IPS-15b (cell line): ENCODE measurements around the gene NUP98.
"Not testable (repeated sequence)": the region's sequence is repeated elsewhere in the genome, so short reads cannot be mapped to it uniquely, and the experiment has no call there.

Experiments used
- H3K27me3 ChIP-seq: one replicate; pipeline ENCODE4 v1.6.1; 2013; ENCODE audit warnings: low read length; ENCODE audit not compliant: control insufficient read depth, insufficient read depth
- H3K36me3 ChIP-seq: one replicate; pipeline ENCODE4 v1.6.1; 2013; ENCODE audit warnings: low read length; ENCODE audit not compliant: control insufficient read depth, insufficient read depth
- H3K4me1 ChIP-seq: one replicate; pipeline ENCODE4 v1.6.1; 2013; ENCODE audit warnings: mild to moderate bottlenecking, low read length; ENCODE audit not compliant: control insufficient read depth, insufficient read depth
- H3K4me3 ChIP-seq: one replicate; pipeline ENCODE4 v1.5.1; 2013; ENCODE audit warnings: low read depth, low read length
- H3K9ac ChIP-seq: one replicate; pipeline ENCODE4 v1.6.1; 2013; ENCODE audit warnings: low read depth, mild to moderate bottlenecking, low read length
- H3K9me3 ChIP-seq: one replicate; pipeline ENCODE4 v1.6.1; 2013; ENCODE audit warnings: mild to moderate bottlenecking, low read length; ENCODE audit not compliant: control insufficient read depth, insufficient read depth

NUP98 gene

DNA sequence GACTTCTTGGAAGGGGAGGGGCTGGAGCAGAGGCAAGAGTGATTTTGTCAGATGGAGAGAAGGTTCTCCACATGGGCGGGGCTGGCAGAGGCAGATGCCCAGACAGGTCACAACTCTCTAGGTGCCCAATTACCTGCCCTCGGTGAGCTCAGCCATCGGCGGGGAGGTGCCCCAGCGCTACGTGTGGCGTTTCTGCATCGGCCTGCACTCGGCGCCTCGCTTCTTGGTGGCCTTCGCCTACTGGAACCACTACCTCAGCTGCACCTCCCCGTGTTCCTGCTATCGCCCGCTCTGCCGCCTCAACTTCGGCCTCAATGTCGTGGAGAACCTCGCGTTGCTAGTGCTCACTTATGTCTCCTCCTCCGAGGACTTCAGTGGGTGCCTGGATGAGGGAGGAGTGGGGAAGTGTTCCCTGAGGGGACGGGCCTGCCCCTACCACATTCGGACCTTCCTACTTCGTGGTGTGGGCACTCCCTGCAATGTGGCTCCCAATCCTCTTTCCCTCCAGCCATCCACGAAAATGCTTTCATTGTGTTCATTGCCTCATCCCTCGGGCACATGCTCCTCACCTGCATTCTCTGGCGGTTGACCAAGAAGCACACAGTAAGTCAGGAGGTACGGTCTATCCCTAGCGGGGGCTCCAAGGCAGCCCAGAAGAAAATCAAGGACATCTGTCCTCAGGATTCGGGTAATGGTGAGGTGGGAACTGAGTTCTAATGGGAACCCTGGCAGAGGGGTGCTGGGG lies 26.6 kb upstream of the NUP98 start:
- H3K9me3 ChIP-seq, result no peaks in the 10 kb centered on the region
- no peak overlapping the region for H3K9ac ChIP-seq
- H3K4me3 ChIP-seq, result no peak overlapping the region
- no peaks in the 10 kb centered on the region for H3K27me3 ChIP-seq
- peaks cover 16% of the 10 kb centered on the region for H3K36me3 ChIP-seq
- H3K4me1 ChIP-seq, result peaks cover 25% of the 10 kb centered on the region

DNA sequence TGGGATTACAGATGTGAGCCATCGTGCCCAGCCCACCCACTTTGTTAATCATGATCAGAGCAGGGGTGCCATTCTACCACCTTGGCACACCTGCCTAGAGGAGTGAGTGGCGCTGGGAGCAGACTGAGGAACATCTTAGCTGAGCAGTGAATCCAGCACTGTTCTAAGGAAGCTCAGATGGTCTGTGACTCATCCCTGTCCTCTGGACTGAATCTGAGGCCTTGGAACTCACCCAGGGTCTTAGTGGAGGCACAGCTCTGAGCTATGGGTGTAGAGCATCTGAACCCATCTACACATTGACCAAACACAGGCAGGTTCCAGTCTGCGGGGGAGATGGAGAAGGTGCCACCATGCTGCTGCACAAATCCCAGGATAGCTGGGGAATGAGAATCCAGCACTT lies 25.9 kb upstream of the NUP98 start:
- H3K9ac ChIP-seq, result no peak overlapping the region
- H3K4me3 ChIP-seq, result no peak overlapping the region
- no peaks in the 10 kb centered on the region for H3K27me3 ChIP-seq
- peaks cover 16% of the 10 kb centered on the region for H3K36me3 ChIP-seq
- peaks cover 25% of the 10 kb centered on the region for H3K4me1 ChIP-seq
- no peaks in the 10 kb centered on the region for H3K9me3 ChIP-seq

DNA sequence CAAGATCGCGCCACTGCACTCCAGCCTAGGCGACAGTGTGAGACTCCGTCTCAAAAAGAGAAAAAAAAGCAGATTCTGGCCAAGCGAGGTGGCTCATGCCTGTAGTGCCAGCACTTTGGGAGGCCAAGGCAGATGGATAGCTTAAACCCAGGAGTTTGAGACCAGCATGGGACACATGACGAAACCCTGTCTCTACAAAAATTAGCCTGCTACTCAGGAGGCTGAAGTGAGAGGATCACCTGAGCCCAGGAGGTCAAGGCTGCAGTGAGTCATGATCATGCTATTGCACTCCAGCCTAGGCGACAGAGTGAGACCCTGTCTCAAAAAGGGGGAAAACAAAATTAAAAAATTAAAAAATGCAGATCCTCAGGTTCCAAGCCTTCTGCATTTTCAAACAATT lies 25.0 kb upstream of the NUP98 start:
- Histone ChIP-seq H3K4me3 (no peak overlapping the region), H3K9ac (no peak overlapping the region), H3K36me3 (peaks cover 12% of the 10 kb centered on the region), H3K4me1 (peaks cover 25% of the 10 kb centered on the region), H3K9me3 (no peaks in the 10 kb centered on the region), H3K27me3 (no peaks in the 10 kb centered on the region)

DNA sequence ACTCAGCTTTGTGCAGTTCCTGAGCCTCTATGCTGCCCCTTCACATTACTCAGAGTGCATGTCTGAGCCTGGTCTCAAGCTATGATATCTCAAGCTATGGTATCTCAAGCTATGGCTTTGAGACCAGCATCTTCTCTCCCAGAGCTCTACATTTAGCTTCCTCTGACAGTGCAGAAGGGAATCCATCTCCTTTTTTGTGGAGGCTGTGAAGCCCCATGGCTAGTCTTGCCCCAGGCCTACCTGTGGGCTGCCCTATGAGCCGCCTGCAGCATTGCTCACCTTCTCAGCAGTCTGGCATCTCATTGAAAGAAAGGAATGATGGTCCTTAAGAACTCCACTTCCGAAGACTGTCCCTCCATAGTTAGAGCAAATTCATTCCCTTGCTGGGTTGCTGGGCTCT lies 23.6 kb upstream of the NUP98 start:
- peaks cover 12% of the 10 kb centered on the region for H3K4me1 ChIP-seq
- peaks cover 7% of the 10 kb centered on the region for H3K36me3 ChIP-seq
- no peak overlapping the region for H3K9ac ChIP-seq
- no peak overlapping the region for H3K4me3 ChIP-seq
- no peaks in the 10 kb centered on the region for H3K27me3 ChIP-seq
- no peaks in the 10 kb centered on the region for H3K9me3 ChIP-seq

DNA sequence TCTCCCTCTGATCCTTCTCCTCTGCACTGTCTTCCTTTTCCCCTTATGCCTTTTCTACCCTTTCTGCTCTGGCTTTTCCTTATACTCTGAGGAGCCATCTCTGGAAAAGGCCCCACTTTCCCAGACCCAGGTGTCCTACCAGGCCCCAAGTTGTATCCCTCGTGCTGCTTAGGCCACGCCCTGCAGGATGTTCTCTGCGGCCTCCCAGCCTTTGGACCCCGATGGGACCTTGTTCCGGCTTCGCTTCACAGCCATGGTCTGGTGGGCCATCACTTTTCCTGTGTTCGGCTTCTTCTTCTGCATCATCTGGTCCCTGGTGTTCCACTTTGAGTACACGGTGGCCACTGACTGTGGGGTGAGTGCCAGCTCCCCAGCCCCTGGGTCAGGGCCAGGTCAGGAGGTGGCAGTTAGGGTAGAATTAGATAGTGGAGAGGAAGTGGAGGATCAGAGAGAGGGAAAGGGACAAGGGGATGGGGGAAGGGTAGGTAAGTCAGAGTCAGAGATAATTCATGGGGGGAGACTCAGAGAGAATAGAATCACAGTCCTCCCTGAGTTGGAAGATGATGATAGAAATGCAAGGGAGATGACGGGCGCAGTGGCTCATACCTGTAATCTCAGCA lies 19.9 kb upstream of the NUP98 start:
- Histone ChIP-seq H3K9ac (no peak overlapping the region), H3K36me3 (peaks cover 5% of the 10 kb centered on the region), H3K27me3 (no peaks in the 10 kb centered on the region), H3K4me3 (no peak overlapping the region), H3K9me3 (no peaks in the 10 kb centered on the region), H3K4me1 (no peaks in the 10 kb centered on the region)

DNA sequence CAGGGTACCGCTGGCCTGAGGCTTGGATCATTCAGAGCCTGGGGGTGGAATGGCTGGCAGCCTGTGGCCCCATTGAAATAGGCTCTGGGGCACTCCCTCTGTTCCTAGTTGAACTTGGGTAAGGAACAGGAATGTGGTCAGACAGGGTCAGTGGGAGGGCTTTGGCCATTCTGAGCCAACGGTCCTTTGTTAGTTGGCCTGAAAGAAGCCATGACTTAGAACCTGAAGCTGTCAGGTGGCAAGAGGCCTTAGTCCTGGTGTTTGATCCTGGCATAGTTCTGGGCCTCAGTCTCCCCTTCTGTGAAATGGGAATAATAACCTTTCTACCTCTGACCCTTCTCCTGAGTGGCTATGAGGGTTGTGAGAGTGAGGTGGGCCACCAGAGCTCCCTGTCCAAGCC lies 19.3 kb upstream of the NUP98 start:
- Histone ChIP-seq H3K4me3 (no peak overlapping the region), H3K9me3 (no peaks in the 10 kb centered on the region), H3K9ac (no peak overlapping the region)

DNA sequence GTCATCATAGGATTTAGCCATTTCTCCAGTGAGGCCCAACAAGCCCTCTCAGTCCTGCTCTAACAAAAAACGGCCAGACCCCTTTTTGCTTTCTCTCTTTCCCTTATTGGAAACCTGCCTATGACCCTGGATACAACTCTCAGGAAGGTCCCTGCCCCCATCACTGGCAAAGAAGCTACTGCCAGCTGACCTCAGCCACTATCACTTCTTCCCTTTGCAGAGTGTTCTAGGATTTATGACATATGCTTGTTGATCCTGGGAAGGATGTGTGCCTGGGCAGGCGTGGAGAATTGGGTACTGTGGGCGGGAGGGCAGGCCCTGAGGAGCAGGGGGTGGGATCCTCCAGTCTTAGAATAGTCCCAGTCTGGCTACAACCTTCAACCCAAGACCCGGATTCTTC lies 18.5 kb upstream of the NUP98 start:
- H3K4me3 ChIP-seq, result no peak overlapping the region
- H3K36me3 ChIP-seq, result peaks cover 5% of the 10 kb centered on the region
- no peaks in the 10 kb centered on the region for H3K27me3 ChIP-seq
- H3K4me1 ChIP-seq, result no peaks in the 10 kb centered on the region
- no peaks in the 10 kb centered on the region for H3K9me3 ChIP-seq
- H3K9ac ChIP-seq, result no peak overlapping the region

More for the DNA sequence above, 19.3 kb upstream of the NUP98 start:
- Histone ChIP-seq H3K4me1 (no peaks in the 10 kb centered on the region), H3K27me3 (no peaks in the 10 kb centered on the region), H3K36me3 (peaks cover 5% of the 10 kb centered on the region)

DNA sequence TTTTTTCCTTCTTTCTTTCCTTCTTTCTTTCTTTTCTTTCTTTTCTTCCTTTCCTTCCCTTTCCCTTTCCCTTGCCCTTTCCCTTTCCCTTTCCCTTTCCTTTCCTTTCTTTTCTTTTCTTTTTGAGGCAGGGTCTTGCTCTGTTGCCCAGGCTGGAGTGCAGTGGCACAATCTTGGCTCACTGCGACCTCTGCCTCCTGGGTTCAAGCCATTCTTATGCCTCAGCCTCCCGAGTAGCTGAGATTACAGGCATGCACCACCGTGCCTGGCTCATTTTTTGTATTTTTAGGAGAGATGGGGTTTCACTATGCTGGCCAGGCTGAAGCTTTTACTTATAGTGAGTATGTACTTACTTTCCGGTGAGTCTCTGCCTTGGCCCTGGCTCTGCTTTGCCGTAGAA lies 17.5 kb upstream of the NUP98 start:
- H3K4me3 ChIP-seq, H3K27me3 ChIP-seq, H3K9me3 ChIP-seq, H3K36me3 ChIP-seq, H3K9ac ChIP-seq, H3K4me1 ChIP-seq: not testable (repeated sequence)

DNA sequence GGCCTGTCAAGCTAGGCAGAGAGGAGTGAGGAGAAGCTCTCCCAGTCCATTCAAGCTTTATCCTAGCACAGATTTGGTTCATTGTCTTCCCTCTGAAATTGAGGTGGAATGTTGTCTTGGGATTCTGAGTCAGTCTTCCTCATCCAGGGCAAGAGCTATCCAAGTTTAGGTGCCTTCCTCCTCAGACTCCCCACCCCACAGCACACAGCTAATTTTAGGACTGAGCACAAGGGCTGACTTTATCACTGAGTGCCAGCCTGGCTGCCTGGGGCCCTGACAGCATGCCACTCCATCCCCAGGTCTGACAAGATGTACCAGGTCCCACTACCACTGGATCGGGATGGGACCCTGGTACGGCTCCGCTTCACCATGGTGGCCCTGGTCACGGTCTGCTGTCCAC lies 13.6 kb upstream of the NUP98 start:
- Histone ChIP-seq H3K27me3 (no peaks in the 10 kb centered on the region), H3K9me3 (no peaks in the 10 kb centered on the region), H3K9ac (no peak overlapping the region), H3K4me3 (no peak overlapping the region), H3K36me3 (peaks cover 2% of the 10 kb centered on the region), H3K4me1 (no peaks in the 10 kb centered on the region)

DNA sequence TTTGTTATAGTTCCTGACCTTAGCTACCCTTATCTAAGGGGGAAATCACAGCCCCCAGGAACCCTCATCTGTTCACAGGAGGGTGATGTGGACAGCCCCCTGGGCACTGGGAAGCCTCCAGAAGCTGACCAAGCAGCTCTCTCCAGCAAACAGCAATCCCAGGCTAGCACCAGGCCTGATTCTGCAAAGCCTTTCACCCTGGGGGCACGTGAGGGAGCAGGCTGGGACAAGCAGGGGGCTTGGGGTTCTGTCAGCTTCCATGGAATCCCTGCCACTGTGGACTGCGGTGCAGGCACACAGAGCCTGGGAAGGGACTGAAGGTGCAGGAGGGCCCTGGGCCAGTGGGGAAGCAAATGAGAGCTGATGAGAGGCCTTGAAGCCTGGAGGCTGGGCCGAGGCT lies 13.1 kb upstream of the NUP98 start:
- no peaks in the 10 kb centered on the region for H3K4me1 ChIP-seq
- no peak overlapping the region for H3K4me3 ChIP-seq
- no peaks in the 10 kb centered on the region for H3K9me3 ChIP-seq
- H3K9ac ChIP-seq, result no peak overlapping the region
- no peaks in the 10 kb centered on the region for H3K27me3 ChIP-seq
- H3K36me3 ChIP-seq, result peaks cover 2% of the 10 kb centered on the region

DNA sequence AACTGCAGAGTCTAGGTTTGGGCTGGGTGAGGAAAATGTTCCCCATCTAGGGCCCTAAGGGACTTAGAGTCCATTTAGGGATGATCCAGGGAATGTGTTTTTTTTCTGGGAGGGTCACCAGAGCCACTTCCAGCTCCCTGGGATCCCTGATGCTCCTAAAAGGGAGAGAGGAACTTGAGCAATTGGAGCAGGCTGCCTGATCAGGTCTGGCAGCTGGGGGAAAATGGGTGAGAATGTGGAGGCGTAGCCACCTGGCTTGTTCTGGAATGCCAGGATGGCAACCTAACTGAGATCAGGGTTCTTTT lies 12.2 kb upstream of the NUP98 start:
- Histone ChIP-seq H3K4me3 (no peak overlapping the region), H3K27me3 (no peaks in the 10 kb centered on the region), H3K9ac (no peak overlapping the region), H3K36me3 (peaks cover 2% of the 10 kb centered on the region), H3K9me3 (no peaks in the 10 kb centered on the region), H3K4me1 (no peaks in the 10 kb centered on the region)

DNA sequence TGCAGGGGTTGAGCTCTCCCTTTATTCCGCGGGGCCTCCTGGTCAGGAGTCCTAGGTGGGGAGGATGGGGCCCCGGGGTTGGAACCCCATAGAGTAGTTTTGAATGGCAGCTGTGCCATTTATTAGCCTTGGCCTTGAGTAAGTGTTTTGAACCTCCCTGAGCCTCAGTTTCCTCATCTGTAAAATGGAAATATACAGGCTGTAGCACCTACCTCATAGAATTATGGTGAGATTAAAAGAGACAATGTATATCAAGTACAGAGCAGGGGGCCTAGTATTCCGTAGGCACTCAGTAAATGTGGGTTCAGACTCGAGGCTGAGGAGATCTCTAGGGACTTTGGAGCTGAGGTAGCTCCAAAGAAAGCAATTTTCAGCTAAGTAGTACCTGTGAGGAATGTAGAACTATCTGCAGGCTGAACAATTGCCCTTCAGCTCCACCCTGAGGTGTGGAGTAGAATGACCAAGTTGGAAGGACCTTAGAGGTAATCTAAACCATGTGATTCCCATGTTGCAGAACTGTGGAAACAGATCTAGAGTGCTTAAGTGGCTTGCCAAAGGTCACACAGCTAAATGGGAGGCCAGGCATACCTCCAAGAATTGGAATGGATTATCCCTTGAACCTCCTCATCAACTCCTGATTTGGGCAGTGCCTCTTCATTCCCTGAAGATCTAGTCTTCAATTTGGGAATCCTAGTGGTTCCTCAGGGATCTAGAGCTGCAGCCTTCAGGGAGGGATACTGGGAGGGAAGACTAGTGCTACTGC lies 11.7 kb upstream of the NUP98 start:
- Histone ChIP-seq H3K9ac (peak overlapping the region; percentile 63), H3K4me1 (no peaks in the 10 kb centered on the region), H3K9me3 (no peaks in the 10 kb centered on the region)

More for the DNA sequence above, 11.7 kb upstream of the NUP98 start:
- Histone ChIP-seq H3K27me3 (no peaks in the 10 kb centered on the region), H3K4me3 (peak overlapping the region; percentile 90), H3K36me3 (peaks cover 2% of the 10 kb centered on the region)
